ENCODE data around the gene FIBP.

Gene FIBP

GRCh38 chr11:65885231-65885630 lies 3.0 kb downstream of the FIBP start:
- H3K4me3 ChIP-seq (ENCODE audit: low read depth, low read length): no peak overlapping the region
- no peak for DNase-seq (ENCODE audit: low read depth)
- TF ChIP-seq CTCF (IDR thresholded peaks at IDR 0.05; ENCODE audit: insufficient read depth, low read depth, low read length, missing control alignments): no peak

- H3K4me3 ChIP-seq (ENCODE audit: low read depth, low read length): no peak overlapping the region
- peak; percentile 100 for TF ChIP-seq CTCF (IDR thresholded peaks at IDR 0.05; ENCODE audit: insufficient read depth, low read depth, low read length, missing control alignments)
- peak; percentile 90 for DNase-seq (ENCODE audit: low read depth)
These were observed 3.6 kb downstream of the FIBP start for GRCh38 chr11:65884716-65885092.

- TF ChIP-seq CTCF (IDR thresholded peaks at IDR 0.05; ENCODE audit: insufficient read depth, low read depth, low read length, missing control alignments): no peak
- H3K4me3 ChIP-seq (ENCODE audit: low read depth, low read length): no peak overlapping the region
- DNase-seq (ENCODE audit: low read depth): no peak
These were observed 4.2 kb downstream of the FIBP start for GRCh38 chr11:65883786-65884715.

GRCh38 chr11:65883058-65883761 lies 5.1 kb downstream of the FIBP start:
- no peak overlapping the region for H3K4me3 ChIP-seq (ENCODE audit: low read depth, low read length)
- DNase-seq (ENCODE audit: low read depth): no peak
- no peak for TF ChIP-seq CTCF (IDR thresholded peaks at IDR 0.05; ENCODE audit: insufficient read depth, low read depth, low read length, missing control alignments)

GRCh38 chr11:65882120-65883057 lies 5.9 kb downstream of the FIBP start:
- DNase-seq (ENCODE audit: low read depth): no peak
- no peak for TF ChIP-seq CTCF (IDR thresholded peaks at IDR 0.05; ENCODE audit: insufficient read depth, low read depth, low read length, missing control alignments)
- no peak overlapping the region for H3K4me3 ChIP-seq (ENCODE audit: low read depth, low read length)

GRCh38 chr11:65880844-65881421 lies 7.3 kb downstream of the FIBP start:
- H3K4me3 ChIP-seq (ENCODE audit: low read depth, low read length): no peak overlapping the region
- TF ChIP-seq CTCF (IDR thresholded peaks at IDR 0.05; ENCODE audit: insufficient read depth, low read depth, low read length, missing control alignments): no peak
- no peak for DNase-seq (ENCODE audit: low read depth)

All from GM12865 (cell line).